HG03558 (cell line): ENCODE data around the gene VAV3.
"Not testable (repeated sequence)": the region's sequence is repeated elsewhere in the genome, so short reads cannot be mapped to it uniquely, and the experiment has no call there.

Experiments used
- ATAC-seq: cut with Tn5 transposase; IDR thresholded peaks from one replicate; pipeline ENCODE4 v1.9.1; 2021; ENCODE audit warnings: moderate number of reproducible peaks; ENCODE audit not compliant: unreplicated experiment; ENCODE audit errors: extremely low read depth

The VAV3 gene

GRCh38 chr1:107844541-107845194, 120.3 kb downstream of the VAV3 start:
- ATAC-seq = not testable (repeated sequence)

GRCh38 chr1:107843989-107844388, 121.0 kb downstream of the VAV3 start:
- ATAC-seq = no peak

- no peak for ATAC-seq
These were observed 122.7 kb downstream of the VAV3 start for GRCh38 chr1:107842241-107842640.

GRCh38 chr1:107840725-107841124, 124.3 kb downstream of the VAV3 start:
- ATAC-seq = no peak

GRCh38 chr1:107838056-107838455, 126.9 kb downstream of the VAV3 start:
- no peak for ATAC-seq

- ATAC-seq = no peak
These were observed 129.8 kb downstream of the VAV3 start for GRCh38 chr1:107835151-107835670.

- no peak for ATAC-seq
These were observed 131.9 kb downstream of the VAV3 start for GRCh38 chr1:107833061-107833460.

- no peak for ATAC-seq
These were observed 133.1 kb downstream of the VAV3 start for GRCh38 chr1:107831921-107832320.

GRCh38 chr1:107830526-107830925, 134.5 kb downstream of the VAV3 start:
- ATAC-seq = no peak

GRCh38 chr1:107830075-107830474, 134.9 kb downstream of the VAV3 start:
- no peak for ATAC-seq

- ATAC-seq = no peak
These were observed 135.8 kb downstream of the VAV3 start for GRCh38 chr1:107829036-107829770.

GRCh38 chr1:107824946-107825345, 140.0 kb downstream of the VAV3 start:
- ATAC-seq = no peak

- ATAC-seq = no peak
These were observed 143.6 kb downstream of the VAV3 start for GRCh38 chr1:107821340-107821739.

- ATAC-seq = no peak
These were observed 144.2 kb downstream of the VAV3 start for GRCh38 chr1:107820801-107821200.

GRCh38 chr1:107817935-107818334, 147.0 kb downstream of the VAV3 start:
- no peak for ATAC-seq

GRCh38 chr1:107817206-107817605, 147.8 kb downstream of the VAV3 start:
- no peak for ATAC-seq

GRCh38 chr1:107810291-107810951, 154.6 kb downstream of the VAV3 start:
- ATAC-seq = no peak

- no peak for ATAC-seq
These were observed 157.1 kb downstream of the VAV3 start for GRCh38 chr1:107807855-107808254.

GRCh38 chr1:107807405-107807804, 157.6 kb downstream of the VAV3 start:
- no peak for ATAC-seq

GRCh38 chr1:107806902-107807301, 158.1 kb downstream of the VAV3 start:
- no peak for ATAC-seq

GRCh38 chr1:107804741-107805140, 160.2 kb downstream of the VAV3 start:
- ATAC-seq = no peak
